C4-2B (cell line): ENCODE measurements around the gene VCL.
A peak's percentile ranks its signal among the peaks of the same experiment; 100 is the strongest.

ENCODE experiments used
- H3K27ac ChIP-seq: fragments of 450-650 bp; 2 replicates; pipeline ENCODE4 v1.5.1; 2017
- CTCF ChIP-seq: fragments of 450-650 bp; conservative IDR thresholded peaks from 2 replicates; pipeline ENCODE4 v1.5.1; 2017; ENCODE audit warnings: mild to moderate bottlenecking
- ZFX ChIP-seq: fragments of 450-650 bp; IDR thresholded peaks from 2 replicates; pipeline ENCODE4 v1.6.1; 2017

The VCL gene

GRCh38 chr10:74063256-74063655, 65.3 kb downstream of the VCL start:
- TF ChIP-seq CTCF (no peak), ZFX (no peak)
- H3K27ac ChIP-seq, result no peak overlapping the region

- TF ChIP-seq CTCF, result no peak
- no peak overlapping the region for H3K27ac ChIP-seq
Observed at GRCh38 chr10:74067373-74068352, 69.7 kb downstream of the VCL start.

GRCh38 chr10:74071157-74071556, 73.2 kb downstream of the VCL start:
- H3K27ac ChIP-seq, result no peak overlapping the region
- TF ChIP-seq ZFX, result no peak
- no peak for TF ChIP-seq CTCF

GRCh38 chr10:74072503-74072902, 74.6 kb downstream of the VCL start:
- TF ChIP-seq CTCF (no peak), ZFX (no peak)
- peak overlapping the region; percentile 35 for H3K27ac ChIP-seq

GRCh38 chr10:74075906-74076305, 78.0 kb downstream of the VCL start:
- TF ChIP-seq ZFX (no peak), CTCF (no peak)
- no peak overlapping the region for H3K27ac ChIP-seq

GRCh38 chr10:74076961-74077360, 79.0 kb downstream of the VCL start:
- TF ChIP-seq CTCF (no peak), ZFX (no peak)

GRCh38 chr10:74077416-74077815, 79.5 kb downstream of the VCL start:
- no peak overlapping the region for H3K27ac ChIP-seq
- TF ChIP-seq CTCF (no peak), ZFX (no peak)

More at GRCh38 chr10:74076961-74077360, 79.0 kb downstream of the VCL start:
- H3K27ac ChIP-seq, result no peak overlapping the region
